Right ventricle myocardium inferior (tissue), 1 donor: Measurements from ENCODE around the gene NOTCH4. TPM values are rescaled to one million over a fixed set of nuclear protein-coding genes. Genes with fewer than 3 reads are reported as not detected.
"Not testable (repeated sequence)": the region's sequence is repeated elsewhere in the genome, so short reads cannot be mapped to it uniquely, and the experiment has no call there.

Experiments
- ATAC-seq: fragments of 200-7000 bp; cut with Tn5 transposase; one replicate; pipeline ENCODE4 v1.9.1; 2020; ENCODE audit warnings: mild to moderate bottlenecking, moderate library complexity
- DNase-seq: peaks from one replicate; pipeline ENCODE4 v3.0.0; 2021; ENCODE audit errors: missing footprints
- intact Hi-C: fragments of 100-400 bp; cut with DNase I; formaldehyde crosslinking; loops from one replicate; pipeline ENCODE4 v1.11.0; 2022
- total RNA-seq: library from RNA; stranded (reverse); fragmentation: NEBNext Ultra II Directional; extraction: Animal tissue kit (Norgen Biotek cat#: 25700); gene quantifications from one replicate; pipeline ENCODE4 v1.2.1, GENCODE V29; 2021
- donor health status: DM: no; HTN: yes; CAD: no; lungs with severe emphysema.

The NOTCH4 gene
- total RNA-seq, 1 donor from 2014 or later, result 24.4 TPM

GRCh38 chr6:32222333-32223230, 1.3 kb downstream of the NOTCH4 start:
- intact Hi-C loops, result no loop called here
- DNase-seq (no peak), ATAC-seq (no peak)

- DNase-seq (no peak), ATAC-seq (no peak)
Observed at GRCh38 chr6:32220021-32220420, 3.8 kb downstream of the NOTCH4 start.

GRCh38 chr6:32218167-32218566, 5.7 kb downstream of the NOTCH4 start:
- intact Hi-C loops, result no loop called here
- ATAC-seq (no peak), DNase-seq (no peak)

More at GRCh38 chr6:32220021-32220420, 3.8 kb downstream of the NOTCH4 start:
- intact Hi-C loops, result no loop called here

GRCh38 chr6:32216998-32217397, 6.9 kb downstream of the NOTCH4 start:
- DNase-seq (no peak), ATAC-seq (no peak)
- intact Hi-C loops, result no loop called here

GRCh38 chr6:32216285-32216684, 7.6 kb downstream of the NOTCH4 start:
- ATAC-seq (no peak), DNase-seq (no peak)
- intact Hi-C loops, result no loop called here

GRCh38 chr6:32215617-32216016, 8.2 kb downstream of the NOTCH4 start:
- DNase-seq (no peak), ATAC-seq (no peak)
- intact Hi-C loops, result no loop called here

- DNase-seq (no peak), ATAC-seq (no peak)
- intact Hi-C loops, result no loop called here
Observed at GRCh38 chr6:32214126-32214525, 9.7 kb downstream of the NOTCH4 start.

- no peak for ATAC-seq
- intact Hi-C loops, result no loop called here
- no peak for DNase-seq
Observed at GRCh38 chr6:32213649-32214048, 10.2 kb downstream of the NOTCH4 start.

- DNase-seq (no peak), ATAC-seq (no peak)
- intact Hi-C loops, result no loop called here
Observed at GRCh38 chr6:32212076-32212760, 11.6 kb downstream of the NOTCH4 start.

GRCh38 chr6:32211432-32211831, 12.4 kb downstream of the NOTCH4 start:
- ATAC-seq, DNase-seq, intact Hi-C loops: not testable (repeated sequence)

- intact Hi-C loops, result no loop called here
- ATAC-seq (no peak), DNase-seq (no peak)
Observed at GRCh38 chr6:32210191-32210601, 13.7 kb downstream of the NOTCH4 start.

GRCh38 chr6:32208996-32209395, 14.9 kb downstream of the NOTCH4 start:
- intact Hi-C loops, result no loop called here
- no peak for ATAC-seq
- DNase-seq, result no peak

GRCh38 chr6:32204268-32204715, 19.6 kb downstream of the NOTCH4 start:
- DNase-seq (no peak), ATAC-seq (no peak)
- intact Hi-C loops, result no loop called here

- intact Hi-C loops, result no loop called here
- DNase-seq, result no peak
- no peak for ATAC-seq
Observed at GRCh38 chr6:32203426-32204267, 20.2 kb downstream of the NOTCH4 start.

- ATAC-seq (no peak), DNase-seq (no peak)
Observed at GRCh38 chr6:32202186-32202585, 21.7 kb downstream of the NOTCH4 start.

GRCh38 chr6:32200711-32201475, 23.0 kb downstream of the NOTCH4 start:
- intact Hi-C loops, result no loop called here
- DNase-seq (no peak), ATAC-seq (no peak)

More at GRCh38 chr6:32202186-32202585, 21.7 kb downstream of the NOTCH4 start:
- intact Hi-C loops, result no loop called here

GRCh38 chr6:32198866-32199265, 25.0 kb downstream of the NOTCH4 start:
- intact Hi-C loops, result loop anchor here (5.0 to 10.0 kb wide), 3 partner anchors 67 to 1006 kb away; partner anchors contain the start of genes FKBPL, HSD17B8, RING1 and RXRB
- ATAC-seq, result no peak
- no peak for DNase-seq

- ATAC-seq (no peak), DNase-seq (no peak)
- intact Hi-C loops, result loop anchor here (5.0 to 10.0 kb wide), 3 partner anchors 66 to 1006 kb away; partner anchors contain the start of genes FKBPL, HSD17B8, RING1 and RXRB
Observed at GRCh38 chr6:32198345-32198696, 25.5 kb downstream of the NOTCH4 start.
